Neuron (in vitro differentiated cells): ENCODE data around the gene SRSF4.

Source experiments
- H2AFZ ChIP-seq: one replicate; pipeline ENCODE4 v1.6.1; 2013; ENCODE audit warnings: low read depth, mild to moderate bottlenecking, inconsistent platforms, low read length, moderate library complexity
- H3K27me3 ChIP-seq: one replicate; pipeline ENCODE4 v1.6.1; 2013; ENCODE audit warnings: low read length; ENCODE audit not compliant: insufficient read depth
- H3K36me3 ChIP-seq: one replicate; pipeline ENCODE4 v1.6.1; 2013; ENCODE audit warnings: low read length; ENCODE audit not compliant: insufficient read depth
- H3K4me1 ChIP-seq: one replicate; pipeline ENCODE4 v1.6.1; 2013; ENCODE audit warnings: low read length; ENCODE audit not compliant: insufficient read depth
- H3K4me3 ChIP-seq: 2 replicates; pipeline ENCODE4 v1.5.1; 2013; ENCODE audit warnings: mild to moderate bottlenecking, low read length, moderate library complexity
- H3K9me3 ChIP-seq: one replicate; pipeline ENCODE4 v1.6.1; 2013; ENCODE audit warnings: low read length

SRSF4 gene

DNA sequence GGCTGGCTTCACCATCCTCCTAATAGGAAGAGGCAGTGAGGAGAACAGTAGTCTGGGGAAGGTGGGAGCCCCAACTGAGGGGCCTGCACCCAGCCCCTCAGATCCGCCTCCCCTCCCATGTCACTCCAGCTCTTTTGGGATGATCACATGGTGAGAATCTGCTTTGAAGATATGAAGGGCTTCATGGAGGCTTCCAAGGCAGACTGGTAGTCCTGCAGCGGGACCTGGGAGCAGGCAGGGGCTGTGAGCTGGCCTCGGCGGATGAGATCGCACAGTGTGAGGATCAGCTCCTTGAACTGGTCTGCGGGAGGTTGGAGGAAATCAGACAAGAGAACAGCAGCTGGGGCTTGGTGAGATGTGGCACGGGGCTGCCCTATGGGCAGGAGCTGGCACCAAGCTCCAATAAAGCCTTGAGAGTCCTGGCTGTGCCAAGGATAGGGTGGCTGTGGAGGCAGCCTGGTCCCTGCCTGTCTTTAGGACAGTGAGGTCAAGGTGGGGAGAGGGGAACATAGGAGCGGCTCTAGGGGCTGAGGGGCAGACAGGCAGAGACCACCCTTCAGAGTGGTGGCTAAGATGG lies 12.3 kb upstream of the SRSF4 start:
- Histone ChIP-seq H3K27me3 (no peaks in the 10 kb centered on the region), H3K4me1 (no peaks in the 10 kb centered on the region), H3K4me3 (no peak overlapping the region), H3K36me3 (peaks cover 30% of the 10 kb centered on the region), H2AFZ (no peak overlapping the region), H3K9me3 (peaks cover 3% of the 10 kb centered on the region)

DNA sequence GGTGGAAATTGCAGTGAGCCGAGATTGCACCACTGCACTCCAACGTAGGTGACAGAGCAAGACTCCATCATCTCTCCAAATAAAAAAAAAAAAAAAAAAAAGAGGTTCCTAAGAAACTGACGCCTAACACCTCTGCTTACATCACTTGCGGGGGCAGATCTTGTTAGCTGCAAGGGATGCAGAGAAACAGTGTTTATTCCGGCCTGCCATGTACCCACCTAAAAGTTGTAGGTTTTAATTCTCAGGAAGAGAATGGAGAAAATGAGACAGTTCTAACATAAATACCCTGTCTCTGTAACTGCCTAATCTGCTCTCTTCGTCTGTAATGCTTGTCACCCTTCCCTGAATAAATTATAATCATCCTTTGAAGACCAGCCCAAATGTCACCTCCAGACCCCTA lies 9.0 kb upstream of the SRSF4 start:
- no peak overlapping the region for H3K4me3 ChIP-seq
- peaks cover 6% of the 10 kb centered on the region for H3K4me1 ChIP-seq
- H2AFZ ChIP-seq, result no peak overlapping the region
- H3K27me3 ChIP-seq, result no peaks in the 10 kb centered on the region
- H3K9me3 ChIP-seq, result peaks cover 3% of the 10 kb centered on the region
- peaks cover 17% of the 10 kb centered on the region for H3K36me3 ChIP-seq

GRCh38 chr1:29186707-29187106 lies 5.0 kb upstream of the SRSF4 start:
- H3K36me3 ChIP-seq, result no peaks in the 10 kb centered on the region
- H3K27me3 ChIP-seq, result no peaks in the 10 kb centered on the region

DNA sequence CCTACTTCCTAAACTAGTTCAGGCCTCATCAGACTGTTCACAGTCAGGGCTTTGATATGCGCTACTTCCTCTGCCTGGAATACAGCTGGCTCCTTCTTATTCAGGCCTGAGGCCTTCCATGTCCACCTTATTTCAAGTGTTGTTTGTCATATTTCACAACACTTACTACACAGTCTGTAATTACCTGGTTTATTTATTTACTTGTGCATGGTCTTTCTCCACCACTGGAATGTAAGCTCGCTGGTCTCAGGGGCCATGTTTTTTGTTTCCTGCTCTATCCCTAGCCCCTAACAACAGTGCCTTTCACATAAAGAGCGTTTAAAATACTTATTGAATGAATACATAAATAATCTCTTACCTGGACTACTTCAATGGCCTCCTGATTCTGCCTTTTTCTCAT lies 4.6 kb upstream of the SRSF4 start:
- no peaks in the 10 kb centered on the region for H3K36me3 ChIP-seq
- no peaks in the 10 kb centered on the region for H3K27me3 ChIP-seq
- H3K4me3 ChIP-seq, result no peak overlapping the region
- H3K4me1 ChIP-seq, result peaks cover 9% of the 10 kb centered on the region
- peaks cover 3% of the 10 kb centered on the region for H3K9me3 ChIP-seq
- H2AFZ ChIP-seq, result no peak overlapping the region

More at GRCh38 chr1:29186707-29187106, 5.0 kb upstream of the SRSF4 start:
- H3K9me3 ChIP-seq, result peaks cover 3% of the 10 kb centered on the region
- no peak overlapping the region for H2AFZ ChIP-seq
- peaks cover 9% of the 10 kb centered on the region for H3K4me1 ChIP-seq
- H3K4me3 ChIP-seq, result no peak overlapping the region

GRCh38 chr1:29183287-29183686 lies 1.6 kb upstream of the SRSF4 start:
- H3K4me1 ChIP-seq, result peaks cover 29% of the 10 kb centered on the region
- H3K9me3 ChIP-seq, result no peaks in the 10 kb centered on the region
- H3K36me3 ChIP-seq, result peaks cover 16% of the 10 kb centered on the region
- no peaks in the 10 kb centered on the region for H3K27me3 ChIP-seq
- H3K4me3 ChIP-seq, result no peak overlapping the region
- no peak overlapping the region for H2AFZ ChIP-seq

GRCh38 chr1:29180497-29181412 lies 945 bp downstream of the SRSF4 start:
- peak overlapping the region; percentile 82 for H2AFZ ChIP-seq
- H3K9me3 ChIP-seq, result no peaks in the 10 kb centered on the region
- peaks cover 32% of the 10 kb centered on the region for H3K36me3 ChIP-seq
- H3K27me3 ChIP-seq, result no peaks in the 10 kb centered on the region
- peak overlapping the region; percentile 84 for H3K4me3 ChIP-seq
- H3K4me1 ChIP-seq, result peaks cover 24% of the 10 kb centered on the region

DNA sequence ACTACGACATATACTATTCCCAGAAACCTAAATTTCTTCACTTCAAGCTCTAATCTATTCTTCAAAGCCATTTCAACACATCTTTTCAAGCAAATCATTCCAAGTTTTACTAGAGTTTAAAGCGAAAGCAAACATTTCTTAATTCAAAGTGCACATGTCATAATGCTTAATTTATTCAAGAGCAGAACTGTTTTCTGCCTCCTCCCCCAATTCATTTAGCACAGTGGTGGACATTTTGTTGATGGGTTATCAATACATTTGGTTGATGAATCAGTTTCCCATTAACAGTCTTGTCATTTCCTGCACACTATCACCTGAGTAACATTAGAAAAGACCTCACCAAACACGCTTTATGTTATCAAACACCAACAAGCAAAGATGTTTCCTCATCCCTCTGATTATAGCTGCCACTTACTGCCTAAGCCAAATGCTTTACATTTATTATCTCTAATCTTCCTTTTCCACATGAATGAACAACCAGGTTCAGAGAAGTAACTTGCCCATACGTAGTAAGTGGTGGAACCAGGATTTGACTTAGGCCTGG lies 2.0 kb downstream of the SRSF4 start:
- no peaks in the 10 kb centered on the region for H3K27me3 ChIP-seq
- H3K36me3 ChIP-seq, result peaks cover 32% of the 10 kb centered on the region
- no peaks in the 10 kb centered on the region for H3K9me3 ChIP-seq
- peaks cover 24% of the 10 kb centered on the region for H3K4me1 ChIP-seq
- H3K4me3 ChIP-seq, result peak overlapping the region; percentile 84
- H2AFZ ChIP-seq, result no peak overlapping the region

DNA sequence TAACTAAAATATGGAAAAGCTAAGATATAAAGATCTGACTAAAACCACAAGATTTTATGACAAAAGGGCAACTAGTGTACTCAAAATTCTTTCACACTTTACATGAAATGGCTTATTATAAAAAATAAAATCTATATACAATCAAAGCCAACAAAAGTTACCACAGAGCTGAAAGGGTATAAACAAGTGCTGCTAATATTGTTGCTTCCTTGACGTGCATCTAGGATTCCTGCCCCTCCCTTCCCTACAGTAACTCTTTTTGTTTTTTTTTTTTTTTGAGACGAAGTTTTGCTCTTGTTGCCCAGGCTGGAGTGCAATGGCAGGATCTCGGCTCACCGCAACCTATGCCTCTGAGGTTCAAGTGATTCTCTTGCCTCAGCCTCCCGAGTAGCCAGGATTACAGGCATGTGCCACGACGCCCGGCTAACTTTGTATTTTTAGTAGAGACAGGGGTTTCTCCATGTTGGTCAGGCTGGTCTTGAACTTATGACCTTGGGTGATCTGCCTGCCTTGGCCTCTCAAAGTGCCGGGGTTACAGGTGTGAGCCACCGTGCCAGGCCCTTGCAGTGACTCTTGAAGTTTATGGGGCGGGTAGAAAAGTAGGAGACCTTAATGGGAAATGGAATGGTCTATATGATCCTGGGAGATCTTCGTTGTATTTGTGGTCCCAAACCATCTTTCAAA lies 4.5 kb downstream of the SRSF4 start:
- H3K36me3 ChIP-seq, result peaks cover 36% of the 10 kb centered on the region
- no peaks in the 10 kb centered on the region for H3K27me3 ChIP-seq
- H2AFZ ChIP-seq, result no peak overlapping the region
- peaks cover 21% of the 10 kb centered on the region for H3K4me1 ChIP-seq
- no peak overlapping the region for H3K4me3 ChIP-seq
- H3K9me3 ChIP-seq, result no peaks in the 10 kb centered on the region

DNA sequence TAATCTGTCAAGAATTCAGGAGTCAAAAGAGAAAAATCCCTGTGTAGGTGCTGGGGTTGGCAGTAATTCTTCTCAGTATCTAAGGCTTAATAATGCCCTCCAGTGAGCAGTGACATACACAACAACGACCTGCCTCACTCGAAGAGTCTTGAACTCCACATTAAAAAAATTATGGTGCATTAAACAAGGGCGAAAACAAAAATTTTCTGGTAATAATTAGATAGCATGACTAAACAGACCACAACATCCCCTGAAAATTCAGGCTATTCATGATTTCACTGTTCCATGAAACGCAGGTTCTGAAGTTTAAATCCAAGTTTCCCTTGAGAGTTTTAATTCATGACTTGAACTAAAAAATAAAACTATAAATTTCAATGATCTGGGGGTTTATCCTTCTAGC lies 5.1 kb downstream of the SRSF4 start:
- peaks cover 36% of the 10 kb centered on the region for H3K36me3 ChIP-seq
- no peak overlapping the region for H2AFZ ChIP-seq
- H3K4me3 ChIP-seq, result no peak overlapping the region
- H3K4me1 ChIP-seq, result peaks cover 20% of the 10 kb centered on the region
- H3K9me3 ChIP-seq, result no peaks in the 10 kb centered on the region
- H3K27me3 ChIP-seq, result no peaks in the 10 kb centered on the region

- Histone ChIP-seq H3K36me3 (peaks cover 48% of the 10 kb centered on the region), H2AFZ (no peak overlapping the region), H3K27me3 (no peaks in the 10 kb centered on the region), H3K4me3 (no peak overlapping the region), H3K4me1 (no peaks in the 10 kb centered on the region), H3K9me3 (no peaks in the 10 kb centered on the region)
Observed at GRCh38 chr1:29172415-29172939, 9.2 kb downstream of the SRSF4 start.

- no peaks in the 10 kb centered on the region for H3K9me3 ChIP-seq
- no peaks in the 10 kb centered on the region for H3K27me3 ChIP-seq
- H3K4me3 ChIP-seq, result no peak overlapping the region
- no peak overlapping the region for H2AFZ ChIP-seq
- H3K4me1 ChIP-seq, result no peaks in the 10 kb centered on the region
- H3K36me3 ChIP-seq, result peaks cover 50% of the 10 kb centered on the region
Observed at GRCh38 chr1:29171521-29171920, 10.2 kb downstream of the SRSF4 start.

GRCh38 chr1:29171089-29171488 lies 10.6 kb downstream of the SRSF4 start:
- Histone ChIP-seq H3K36me3 (peaks cover 50% of the 10 kb centered on the region), H2AFZ (no peak overlapping the region), H3K4me1 (peaks cover 3% of the 10 kb centered on the region), H3K4me3 (no peak overlapping the region), H3K9me3 (no peaks in the 10 kb centered on the region), H3K27me3 (no peaks in the 10 kb centered on the region)

DNA sequence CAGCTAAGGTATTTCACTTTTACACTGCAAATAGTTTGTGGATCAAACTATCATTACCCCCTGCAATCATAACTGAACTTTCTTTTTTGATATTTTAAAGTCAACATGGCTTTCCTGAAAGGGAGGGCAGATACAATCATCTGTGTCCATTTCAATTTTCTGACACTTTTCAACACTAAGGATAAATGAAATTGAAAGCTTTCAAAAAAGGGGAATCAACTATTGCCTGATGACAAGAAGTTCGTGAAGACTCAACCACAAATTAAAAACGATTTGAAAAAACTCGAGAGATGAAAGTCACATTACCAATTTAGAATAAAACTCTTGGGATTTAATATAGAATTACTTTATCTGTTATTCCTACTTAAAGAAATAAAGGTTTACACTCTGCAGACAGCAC lies 11.7 kb downstream of the SRSF4 start:
- Histone ChIP-seq H3K27me3 (no peaks in the 10 kb centered on the region), H2AFZ (no peak overlapping the region), H3K9me3 (no peaks in the 10 kb centered on the region), H3K4me1 (peaks cover 14% of the 10 kb centered on the region), H3K4me3 (no peak overlapping the region), H3K36me3 (peaks cover 56% of the 10 kb centered on the region)
